PFSK-1 (cell line): ENCODE measurements around the gene SUN5.

Source experiments
- FOXP2 ChIP-seq: optimal IDR thresholded peaks from 2 replicates; pipeline ENCODE3; 2011; ENCODE audit warnings: borderline replicate concordance, control low read depth, inconsistent platforms; ENCODE audit not compliant: insufficient read depth; ENCODE audit errors: extremely low read length, extremely low read depth
- POLR2AphosphoS5 ChIP-seq: IDR thresholded peaks from 2 replicates; pipeline ENCODE4 v1.6.1; 2012; ENCODE audit warnings: low read depth, mild to moderate bottlenecking, control low read depth, low read length, moderate library complexity
- REST ChIP-seq, 2 experiments: IDR thresholded peaks; 2 replicates each; pipeline versions ENCODE4 v1.6.1 to v1.8.0; 2011 to 2012; ENCODE audit warnings: low read depth in 2 of 2, low read length in 2 of 2, control low read depth in 1 of 2, inconsistent platforms in 1 of 2, mild to moderate bottlenecking in 1 of 2, moderate library complexity in 1 of 2; ENCODE audit not compliant: insufficient read depth in 1 of 2
- SIN3A ChIP-seq: IDR thresholded peaks from 2 replicates; pipeline ENCODE4 v1.6.1; 2012; ENCODE audit warnings: mild to moderate bottlenecking, low read length, moderate library complexity, borderline replicate concordance; ENCODE audit not compliant: insufficient read depth
- TAF1 ChIP-seq: IDR thresholded peaks from 2 replicates; pipeline ENCODE4 v1.6.1; 2012; ENCODE audit warnings: low read length, control low read depth, borderline replicate concordance; ENCODE audit not compliant: insufficient read depth

The SUN5 gene

GRCh38 chr20:32941155-32941885 is 62.9 kb downstream of the SUN5 start:
- TF ChIP-seq POLR2AphosphoS5 = no peak
- no peak for TF ChIP-seq FOXP2
- no peak for TF ChIP-seq TAF1
- TF ChIP-seq SIN3A = no peak
- TF ChIP-seq REST (IDR thresholded peaks at IDR 0.05; ENCODE audit: insufficient read depth in 1 of 2, low read depth in 2 of 2, low read length in 2 of 2) = no peak

- TF ChIP-seq REST (IDR thresholded peaks at IDR 0.05; ENCODE audit: insufficient read depth in 1 of 2, low read depth in 2 of 2, low read length in 2 of 2) (no peak), POLR2AphosphoS5 (no peak), FOXP2 (no peak), SIN3A (no peak), TAF1 (no peak)
Observed at GRCh38 chr20:32934580-32934979, 69.7 kb downstream of the SUN5 start.
